DOHH2 (cell line): ENCODE results near the gene TDRKH.

Source experiments
- CTCF ChIP-seq: fragments of 200-600 bp; sonication (generic); IDR thresholded peaks from one replicate; pipeline ENCODE4 v1.5.1; 2014; ENCODE audit warnings: antibody characterized with exemption, mild to moderate bottlenecking, low read depth, low read length; ENCODE audit not compliant: poor library complexity, severe bottlenecking
- EZH2phosphoT487 ChIP-seq: fragments of 200-600 bp; sonication (generic); IDR thresholded peaks from 2 replicates; pipeline ENCODE4 v1.6.1; 2017; ENCODE audit warnings: borderline replicate concordance, mild to moderate bottlenecking, antibody characterized with exemption, low read length, moderate library complexity, mixed read lengths

GRCh38 chr1:151729966-151730291 is 60.4 kb downstream of the TDRKH start:
- TF ChIP-seq CTCF: no peak
- TF ChIP-seq EZH2phosphoT487: no peak
